ENCODE results near the gene ADGRD1.
A peak's percentile ranks its signal among the peaks of the same experiment; 100 is the strongest.
"Not testable (repeated sequence)": the region's sequence is repeated elsewhere in the genome, so short reads cannot be mapped to it uniquely, and the experiment has no call there.

Gene ADGRD1

GRCh38 chr12:131119345-131119744, 165.6 kb downstream of the ADGRD1 start:
- not testable (repeated sequence) for DNase-seq (ENCODE audit: low read depth, low spot score)

- no peak for DNase-seq (ENCODE audit: low read depth, low spot score)
Observed at GRCh38 chr12:131119936-131120335, 166.2 kb downstream of the ADGRD1 start.

- no peak for DNase-seq (ENCODE audit: low read depth, low spot score)
Observed at GRCh38 chr12:131120831-131121271, 167.1 kb downstream of the ADGRD1 start.

GRCh38 chr12:131121705-131122405, 168.1 kb downstream of the ADGRD1 start:
- DNase-seq (ENCODE audit: low read depth, low spot score), result no peak

GRCh38 chr12:131122631-131123030, 168.9 kb downstream of the ADGRD1 start:
- DNase-seq (ENCODE audit: low read depth, low spot score), result no peak

- DNase-seq (ENCODE audit: low read depth, low spot score), result no peak
Observed at GRCh38 chr12:131123817-131124216, 170.1 kb downstream of the ADGRD1 start.

GRCh38 chr12:131124487-131125280, 171.0 kb downstream of the ADGRD1 start:
- no peak for DNase-seq (ENCODE audit: low read depth, low spot score)

GRCh38 chr12:131126662-131127173, 173.0 kb downstream of the ADGRD1 start:
- no peak for DNase-seq (ENCODE audit: low read depth, low spot score)

- no peak for DNase-seq (ENCODE audit: low read depth, low spot score)
Observed at GRCh38 chr12:131128556-131128955, 174.8 kb downstream of the ADGRD1 start.

- not testable (repeated sequence) for DNase-seq (ENCODE audit: low read depth, low spot score)
Observed at GRCh38 chr12:131128966-131129619, 175.4 kb downstream of the ADGRD1 start.

- no peak for DNase-seq (ENCODE audit: low read depth, low spot score)
Observed at GRCh38 chr12:131129839-131130238, 176.1 kb downstream of the ADGRD1 start.

- no peak for DNase-seq (ENCODE audit: low read depth, low spot score)
Observed at GRCh38 chr12:131130311-131130911, 176.7 kb downstream of the ADGRD1 start.

- DNase-seq (ENCODE audit: low read depth, low spot score), result no peak
Observed at GRCh38 chr12:131131077-131131807, 177.5 kb downstream of the ADGRD1 start.

- DNase-seq (ENCODE audit: low read depth, low spot score), result no peak
Observed at GRCh38 chr12:131131808-131132117, 178.1 kb downstream of the ADGRD1 start.

GRCh38 chr12:131132118-131132892, 178.6 kb downstream of the ADGRD1 start:
- peak; percentile 53 for DNase-seq (ENCODE audit: low read depth, low spot score)

GRCh38 chr12:131133015-131133905, 179.6 kb downstream of the ADGRD1 start:
- no peak for DNase-seq (ENCODE audit: low read depth, low spot score)

- no peak for DNase-seq (ENCODE audit: low read depth, low spot score)
Observed at GRCh38 chr12:131133994-131134393, 180.3 kb downstream of the ADGRD1 start.

GRCh38 chr12:131134523-131135310, 181.0 kb downstream of the ADGRD1 start:
- no peak for DNase-seq (ENCODE audit: low read depth, low spot score)

All from astrocyte of the hippocampus (primary cell).